Upper lobe of right lung (tissue), 1 donor: ENCODE measurements around the gene ZNF277. TPM values are rescaled to one million over a fixed set of nuclear protein-coding genes. Genes with fewer than 3 reads are reported as not detected.

Experiments used
- ATAC-seq: fragments of 200-7000 bp; cut with Tn5 transposase; one replicate; pipeline ENCODE4 v1.9.1; 2020; ENCODE audit warnings: mild to moderate bottlenecking, moderate library complexity
- DNase-seq: peaks from one replicate; pipeline ENCODE4 v3.0.0-alpha.2; 2020
- H3K27ac ChIP-seq: fragments of 200-600 bp; one replicate; pipeline ENCODE4 v1.8.0; 2022
- H3K27me3 ChIP-seq: fragments of 200-600 bp; one replicate; pipeline ENCODE4 v1.8.0; 2022; ENCODE audit warnings: mild to moderate bottlenecking
- H3K36me3 ChIP-seq: fragments of 200-600 bp; one replicate; pipeline ENCODE4 v1.8.0; 2022
- H3K4me1 ChIP-seq: fragments of 200-600 bp; one replicate; pipeline ENCODE4 v1.8.0; 2022
- H3K4me3 ChIP-seq: fragments of 200-600 bp; one replicate; pipeline ENCODE4 v1.8.0; 2022; ENCODE audit warnings: mild to moderate bottlenecking
- H3K9me3 ChIP-seq: fragments of 200-600 bp; one replicate; pipeline ENCODE4 v1.8.0; 2022
- CTCF ChIP-seq: fragments of 200-600 bp; IDR thresholded peaks from one replicate; pipeline ENCODE4 v1.8.0; 2022; ENCODE audit warnings: antibody characterized with exemption
- intact Hi-C: fragments of 100-400 bp; cut with DNase I; formaldehyde crosslinking; loops from one replicate; pipeline ENCODE4 v1.11.0; 2022
- total RNA-seq: library from RNA; stranded (reverse); fragmentation: NEBNext Ultra II Directional; extraction: Animal tissue kit (Norgen Biotek cat#: 25700); gene quantifications from one replicate; pipeline ENCODE4 v1.2.1, GENCODE V29; 2021
- donor health status: DM: no; HTN: yes; CAD: no; lungs with severe emphysema.

The ZNF277 gene
- total RNA-seq, 1 donor from 2014 or later = 31.0 TPM

- ATAC-seq (no peak), DNase-seq (no peak)
- Histone ChIP-seq H3K9me3 (no peaks in the 10 kb centered on the region), H3K4me3 (no peak overlapping the region), H3K36me3 (no peaks in the 10 kb centered on the region), H3K4me1 (peaks cover 11% of the 10 kb centered on the region), H3K27ac (no peak overlapping the region), H3K27me3 (no peaks in the 10 kb centered on the region)
- TF ChIP-seq CTCF = no peak
- intact Hi-C loops = no loop called here
Measured at GRCh38 chr7:112271162-112271561, 64.7 kb downstream of the ZNF277 start.

- ATAC-seq = peak; percentile 81
- DNase-seq = peak; percentile 65
- Histone ChIP-seq H3K27me3 (no peaks in the 10 kb centered on the region), H3K27ac (no peak overlapping the region), H3K4me3 (no peak overlapping the region), H3K4me1 (no peaks in the 10 kb centered on the region), H3K9me3 (no peaks in the 10 kb centered on the region), H3K36me3 (no peaks in the 10 kb centered on the region)
- no peak for TF ChIP-seq CTCF
- intact Hi-C loops = no loop called here
Measured at GRCh38 chr7:112272921-112273561, 66.5 kb downstream of the ZNF277 start.

GRCh38 chr7:112279042-112279441 is 72.5 kb downstream of the ZNF277 start:
- Histone ChIP-seq H3K36me3 (no peaks in the 10 kb centered on the region), H3K4me1 (no peaks in the 10 kb centered on the region), H3K9me3 (no peaks in the 10 kb centered on the region), H3K27ac (no peak overlapping the region), H3K4me3 (no peak overlapping the region), H3K27me3 (no peaks in the 10 kb centered on the region)
- intact Hi-C loops = no loop called here
- ATAC-seq = no peak
- TF ChIP-seq CTCF = no peak
- no peak for DNase-seq

- Histone ChIP-seq H3K4me3 (no peak overlapping the region), H3K36me3 (no peaks in the 10 kb centered on the region), H3K27ac (no peak overlapping the region)
Measured at GRCh38 chr7:112280267-112280666, 73.8 kb downstream of the ZNF277 start.

GRCh38 chr7:112282476-112283188 is 76.1 kb downstream of the ZNF277 start:
- no peak for ATAC-seq

More at GRCh38 chr7:112280267-112280666, 73.8 kb downstream of the ZNF277 start:
- DNase-seq (no peak), ATAC-seq (no peak)
- Histone ChIP-seq H3K27me3 (no peaks in the 10 kb centered on the region), H3K9me3 (no peaks in the 10 kb centered on the region), H3K4me1 (no peaks in the 10 kb centered on the region)
- intact Hi-C loops = no loop called here
- TF ChIP-seq CTCF = no peak

More at GRCh38 chr7:112282476-112283188, 76.1 kb downstream of the ZNF277 start:
- H3K27ac ChIP-seq = no peak overlapping the region
- no peak for DNase-seq
- no peak overlapping the region for H3K4me3 ChIP-seq
- H3K4me1 ChIP-seq = no peaks in the 10 kb centered on the region
- H3K9me3 ChIP-seq = no peaks in the 10 kb centered on the region
- no peak for TF ChIP-seq CTCF
- intact Hi-C loops = no loop called here
- H3K27me3 ChIP-seq = no peaks in the 10 kb centered on the region
- H3K36me3 ChIP-seq = no peaks in the 10 kb centered on the region
